DMS53 treated with DMSO at 0.1 percent for 48 hours (cell line): ENCODE results near the gene NEUROG1.
"Not testable (repeated sequence)": the region's sequence is repeated elsewhere in the genome, so short reads cannot be mapped to it uniquely, and the experiment has no call there.

Experiments used
- DNase-seq: peaks from one replicate; lab custom pipeline; 2025; ENCODE audit not compliant: unreplicated experiment; lab: John Stamatoyannopoulos, UW

The NEUROG1 gene

GRCh38 chr5:135537745-135538144 is 2.0 kb upstream of the NEUROG1 start:
- no peak for DNase-seq

GRCh38 chr5:135537271-135537670 is 1.5 kb upstream of the NEUROG1 start:
- DNase-seq, result no peak

- peak; percentile 29 for DNase-seq
Measured at GRCh38 chr5:135535420-135535819, 344 bp downstream of the NEUROG1 start.

GRCh38 chr5:135534609-135535419 is 950 bp downstream of the NEUROG1 start:
- no peak for DNase-seq

- DNase-seq, result no peak
Measured at GRCh38 chr5:135533794-135534193, 2.0 kb downstream of the NEUROG1 start.

- DNase-seq, result no peak
Measured at GRCh38 chr5:135533334-135533733, 2.4 kb downstream of the NEUROG1 start.

- DNase-seq, result not testable (repeated sequence)
Measured at GRCh38 chr5:135529576-135529975, 6.2 kb downstream of the NEUROG1 start.

- DNase-seq, result no peak
Measured at GRCh38 chr5:135526924-135527323, 8.8 kb downstream of the NEUROG1 start.

GRCh38 chr5:135521964-135522363 is 13.8 kb downstream of the NEUROG1 start:
- no peak for DNase-seq

- no peak for DNase-seq
Measured at GRCh38 chr5:135517631-135518030, 18.1 kb downstream of the NEUROG1 start.

- no peak for DNase-seq
Measured at GRCh38 chr5:135514116-135514515, 21.6 kb downstream of the NEUROG1 start.

GRCh38 chr5:135511761-135512575 is 23.8 kb downstream of the NEUROG1 start:
- no peak for DNase-seq

GRCh38 chr5:135509995-135510394 is 25.8 kb downstream of the NEUROG1 start:
- no peak for DNase-seq

- peak; percentile 17 for DNase-seq
Measured at GRCh38 chr5:135508496-135509005, 27.2 kb downstream of the NEUROG1 start.

GRCh38 chr5:135505973-135506372 is 29.8 kb downstream of the NEUROG1 start:
- DNase-seq, result no peak

GRCh38 chr5:135504376-135504775 is 31.4 kb downstream of the NEUROG1 start:
- no peak for DNase-seq

GRCh38 chr5:135503871-135504270 is 31.9 kb downstream of the NEUROG1 start:
- DNase-seq, result no peak

- no peak for DNase-seq
Measured at GRCh38 chr5:135502836-135503520, 32.8 kb downstream of the NEUROG1 start.

GRCh38 chr5:135501965-135502364 is 33.8 kb downstream of the NEUROG1 start:
- DNase-seq, result no peak

- DNase-seq, result peak; percentile 8
Measured at GRCh38 chr5:135498637-135498995, 37.1 kb downstream of the NEUROG1 start.

- DNase-seq, result no peak
Measured at GRCh38 chr5:135497971-135498636, 37.7 kb downstream of the NEUROG1 start.
